ENCODE data around the gene TENT4A. TPM values are rescaled to one million over a fixed set of nuclear protein-coding genes. Genes with fewer than 3 reads are reported as not detected.

TENT4A gene
- total and polyA plus RNA-seq, 2 experiments from 2014 or later = 6.8 to 14.1 TPM

DNA sequence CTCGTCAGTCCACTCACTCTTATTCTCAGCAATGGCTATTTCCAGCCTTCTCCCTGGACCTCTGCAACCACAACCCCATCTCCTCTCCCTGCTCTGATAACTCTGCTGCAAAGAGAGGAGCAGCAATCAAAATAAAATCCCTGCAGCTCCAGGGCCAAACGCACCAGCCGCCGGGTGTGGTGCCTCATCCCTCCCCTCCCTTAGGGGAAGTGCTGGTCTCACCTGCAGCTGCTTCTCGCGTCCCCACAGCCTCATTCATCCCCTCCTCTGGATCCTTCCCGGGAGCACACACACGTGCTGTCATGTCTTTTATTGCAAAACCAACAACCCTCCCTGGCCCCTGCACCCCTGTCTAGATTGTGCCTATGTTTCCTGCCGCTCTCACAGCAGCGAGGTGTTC is 77.8 kb downstream of the TENT4A start:
- Histone ChIP-seq H2AFZ (no peak overlapping the region), H4K20me1 (ENCODE audit: insufficient read depth, poor library complexity, severe bottlenecking) (no peaks in the 10 kb centered on the region), H3K9me2 (replicated peaks; ENCODE audit: insufficient read depth) (no peaks in the 10 kb centered on the region), H3K27ac (no peak overlapping the region), H3K36me3 (replicated peaks; ENCODE audit: insufficient read depth, low read depth) (no peaks in the 10 kb centered on the region), H3K4me1 (ENCODE audit: insufficient read depth) (no peaks in the 10 kb centered on the region), H3K4me2 (no peak overlapping the region), H3K9me3 (ENCODE audit: low read depth) (no peaks in the 10 kb centered on the region), H3K4me3 (no peak overlapping the region), H3K27me3 (no peaks in the 10 kb centered on the region), H3K79me2 (no peaks in the 10 kb centered on the region)
- 74% methylated on average over 9 of the region's 10 CpGs for WGBS (ENCODE audit: low lambda C conversion rate, missing lambda C conversion rate)
- no peak for DNase-seq (ENCODE audit: low spot score)
- TF ChIP-seq CTCF (IDR thresholded peaks at IDR 0.05; ENCODE audit: poor library complexity) (no peak), EZH2phosphoT487 (IDR thresholded peaks at IDR 0.05; ENCODE audit: low read depth, severe bottlenecking, unreplicated experiment) (no peak), EZH2 (IDR thresholded peaks at IDR 0.05; ENCODE audit: borderline replicate concordance) (no peak)

DNA sequence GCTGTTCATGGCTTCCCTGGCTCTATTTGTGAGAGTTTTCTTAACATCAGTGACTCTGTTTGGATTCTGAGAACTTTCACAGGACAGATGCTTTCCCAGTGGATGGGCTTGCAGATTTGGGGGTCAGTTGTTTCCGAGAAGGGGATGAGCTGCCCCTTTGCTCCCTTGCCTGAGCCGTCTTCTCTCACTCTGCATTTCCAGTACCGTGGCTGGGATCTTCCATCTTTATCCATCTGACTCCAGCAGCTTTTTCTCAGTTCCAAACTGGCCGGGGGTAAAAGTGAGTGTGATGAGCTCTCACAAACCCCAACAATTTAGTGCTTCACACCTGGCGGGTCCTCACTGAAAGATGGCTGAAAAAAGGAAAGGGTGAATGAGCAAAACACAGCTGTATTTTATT is 79.1 kb downstream of the TENT4A start:
- Histone ChIP-seq H3K4me1 (ENCODE audit: insufficient read depth) (no peaks in the 10 kb centered on the region), H3K27ac (no peak overlapping the region), H3K79me2 (no peaks in the 10 kb centered on the region), H3K36me3 (replicated peaks; ENCODE audit: insufficient read depth, low read depth) (no peaks in the 10 kb centered on the region), H3K4me2 (no peak overlapping the region), H3K27me3 (no peaks in the 10 kb centered on the region), H3K9me2 (replicated peaks; ENCODE audit: insufficient read depth) (no peaks in the 10 kb centered on the region), H4K20me1 (ENCODE audit: insufficient read depth, poor library complexity, severe bottlenecking) (no peaks in the 10 kb centered on the region), H3K9me3 (ENCODE audit: low read depth) (no peaks in the 10 kb centered on the region), H2AFZ (no peak overlapping the region), H3K4me3 (no peak overlapping the region)
- no peak for DNase-seq (ENCODE audit: low spot score)
- TF ChIP-seq CTCF (IDR thresholded peaks at IDR 0.05; ENCODE audit: poor library complexity) (no peak), EZH2 (IDR thresholded peaks at IDR 0.05; ENCODE audit: borderline replicate concordance) (no peak), EZH2phosphoT487 (IDR thresholded peaks at IDR 0.05; ENCODE audit: low read depth, severe bottlenecking, unreplicated experiment) (no peak)
- WGBS (ENCODE audit: low lambda C conversion rate, missing lambda C conversion rate) = 83% methylated on average over 5 of the region's 5 CpGs

GRCh38 chr5:6792911-6793471 is 79.8 kb downstream of the TENT4A start:
- no peak for TF ChIP-seq EZH2 (IDR thresholded peaks at IDR 0.05; ENCODE audit: borderline replicate concordance)
- no peak for TF ChIP-seq CTCF (IDR thresholded peaks at IDR 0.05; ENCODE audit: poor library complexity)
- TF ChIP-seq EZH2phosphoT487 (IDR thresholded peaks at IDR 0.05; ENCODE audit: low read depth, severe bottlenecking, unreplicated experiment) = no peak
- no peak for DNase-seq (ENCODE audit: low spot score)
- Histone ChIP-seq H4K20me1 (ENCODE audit: insufficient read depth, poor library complexity, severe bottlenecking) (no peaks in the 10 kb centered on the region), H3K79me2 (no peaks in the 10 kb centered on the region), H2AFZ (no peak overlapping the region), H3K27me3 (no peaks in the 10 kb centered on the region), H3K4me3 (no peak overlapping the region), H3K9me3 (ENCODE audit: low read depth) (no peaks in the 10 kb centered on the region), H3K36me3 (replicated peaks; ENCODE audit: insufficient read depth, low read depth) (no peaks in the 10 kb centered on the region), H3K9me2 (replicated peaks; ENCODE audit: insufficient read depth) (no peaks in the 10 kb centered on the region), H3K4me2 (no peak overlapping the region), H3K4me1 (ENCODE audit: insufficient read depth) (no peaks in the 10 kb centered on the region), H3K27ac (no peak overlapping the region)
- WGBS (ENCODE audit: low lambda C conversion rate, missing lambda C conversion rate) = 88% methylated on average over 14 of the region's 14 CpGs

Measured in hepatocyte (in vitro differentiated cells).